ENCODE data around the gene MRPL16. TPM values are rescaled to one million over a fixed set of nuclear protein-coding genes. Genes with fewer than 3 reads are reported as not detected.

MRPL16 gene
- total RNA-seq, 4 donors from 2014 or later, result 47.9 to 58.6 (median 52.1) TPM

- no peaks in the 10 kb centered on the region for H3K9me3 ChIP-seq
- no peak overlapping the region for H3K27ac ChIP-seq (replicated peaks in 1 of 4)
- intact Hi-C loops (cut with DNase I), result loop anchor here (10.0 kb wide), 2 partner anchors 136 to 266 kb away; partner anchors contain the start of gene PATL1
- peaks cover 3 to 78% (median 62%) of the 10 kb centered on the region in 4 donors for H3K36me3 ChIP-seq
- H3K4me1 ChIP-seq, result peaks cover 6 to 9% (median 7%) of the 10 kb centered on the region in 4 donors
- no peaks in the 10 kb centered on the region for H3K27me3 ChIP-seq
- H3K4me3 ChIP-seq, result no peak overlapping the region
- TF ChIP-seq POLR2A (IDR thresholded peaks at IDR 0.05; ENCODE audit: low read depth) (no peak), EP300 (IDR thresholded peaks at IDR 0.05) (no peak), POLR2AphosphoS5 (IDR thresholded peaks at IDR 0.05) (no peak), CTCF (IDR thresholded peaks at IDR 0.05) (no peak)
- DNase-seq (ENCODE audit: extremely low spot score), result no peak
- WGBS, result 86% methylated on average over 7 of the region's 7 CpGs
Measured at GRCh38 chr11:59800390-59801025, 10.1 kb downstream of the MRPL16 start.

GRCh38 chr11:59794417-59794816 is 16.2 kb downstream of the MRPL16 start:
- H3K4me3 ChIP-seq, result no peak overlapping the region
- no peak for TF ChIP-seq POLR2AphosphoS5 (IDR thresholded peaks at IDR 0.05)
- TF ChIP-seq POLR2A (IDR thresholded peaks at IDR 0.05; ENCODE audit: low read depth), result no peak
- no peak for TF ChIP-seq EP300 (IDR thresholded peaks at IDR 0.05)
- TF ChIP-seq CTCF (IDR thresholded peaks at IDR 0.05), result no peak
- no peaks in the 10 kb centered on the region for H3K4me1 ChIP-seq
- 81% methylated on average over 3 of the region's 3 CpGs for WGBS
- H3K27ac ChIP-seq (replicated peaks in 1 of 4), result no peak overlapping the region
- peaks cover 41 to 97% (median 87%) of the 10 kb centered on the region in 4 donors for H3K36me3 ChIP-seq
- H3K9me3 ChIP-seq, result no peaks in the 10 kb centered on the region
- DNase-seq (ENCODE audit: extremely low spot score), result no peak
- intact Hi-C loops (cut with DNase I), result no loop called here
- H3K27me3 ChIP-seq, result no peaks in the 10 kb centered on the region

- WGBS, result 69% methylated on average over 1 of the region's 1 CpG
- Histone ChIP-seq H3K27ac (replicated peaks in 1 of 4) (no peak overlapping the region), H3K4me1 (peaks cover 0 to 1% (median under 1%) of the 10 kb centered on the region in 4 donors), H3K4me3 (no peak overlapping the region), H3K27me3 (no peaks in the 10 kb centered on the region), H3K9me3 (no peaks in the 10 kb centered on the region), H3K36me3 (peaks cover 51 to 98% (median 87%) of the 10 kb centered on the region in 4 donors)
- no peak for DNase-seq (ENCODE audit: extremely low spot score)
- intact Hi-C loops (cut with DNase I), result no loop called here
- TF ChIP-seq CTCF (IDR thresholded peaks at IDR 0.05) (no peak), POLR2AphosphoS5 (IDR thresholded peaks at IDR 0.05) (no peak), POLR2A (IDR thresholded peaks at IDR 0.05; ENCODE audit: low read depth) (no peak), EP300 (IDR thresholded peaks at IDR 0.05) (no peak)
Measured at GRCh38 chr11:59792507-59792906, 18.1 kb downstream of the MRPL16 start.

- no peaks in the 10 kb centered on the region for H3K9me3 ChIP-seq
- DNase-seq (ENCODE audit: extremely low spot score), result no peak
- H3K4me3 ChIP-seq, result no peak overlapping the region
- H3K27ac ChIP-seq (replicated peaks in 1 of 4), result no peak overlapping the region
- peaks cover 0 to 10% (median 5%) of the 10 kb centered on the region in 4 donors for H3K4me1 ChIP-seq
- no peaks in the 10 kb centered on the region for H3K27me3 ChIP-seq
- intact Hi-C loops (cut with DNase I), result no loop called here
- H3K36me3 ChIP-seq, result peaks cover 51 to 95% (median 81%) of the 10 kb centered on the region in 4 donors
- TF ChIP-seq POLR2AphosphoS5 (IDR thresholded peaks at IDR 0.05), result no peak
- TF ChIP-seq POLR2A (IDR thresholded peaks at IDR 0.05; ENCODE audit: low read depth), result no peak
- TF ChIP-seq CTCF (IDR thresholded peaks at IDR 0.05), result no peak
- no peak for TF ChIP-seq EP300 (IDR thresholded peaks at IDR 0.05)
- 85% methylated on average over 4 of the region's 4 CpGs for WGBS
Measured at GRCh38 chr11:59791639-59792038, 18.9 kb downstream of the MRPL16 start.

All from esophagus muscularis mucosa (tissue), 4 donors.